ENCODE measurements around the gene OR8A1.

GRCh38 chr11:124536520-124536919, 33.3 kb upstream of the OR8A1 start:
- TF ChIP-seq CTCF (conservative IDR thresholded peaks at IDR 0.05) (no peak), EZH2 (IDR thresholded peaks at IDR 0.05; ENCODE audit: low read depth) (no peak)

All from PC-9 (cell line).